CD14-positive monocyte (primary cell): ENCODE data around the gene OTUB1. TPM values are rescaled to one million over a fixed set of nuclear protein-coding genes. Genes with fewer than 3 reads are reported as not detected.

Experiments used
- DNase-seq, 3 donors: peaks; one replicate each; pipeline ENCODE4 v3.0.0-alpha.2; 2011 to 2022
- H2AFZ ChIP-seq: 2 replicates; pipeline ENCODE4 v1.6.0; 2012; ENCODE audit warnings: mild to moderate bottlenecking, low read depth, low read length, inconsistent platforms; ENCODE audit not compliant: insufficient read depth, poor library complexity, severe bottlenecking
- H3K27ac ChIP-seq, 2 donors: 1 replicate in 1 of 2; 2 replicates in 1 of 2; pipeline ENCODE4 v1.5.1; 2012 to 2013; ENCODE audit warnings: low read length in 2 of 2, control low read depth in 1 of 2, inconsistent platforms in 1 of 2, low read depth in 1 of 2, mild to moderate bottlenecking in 1 of 2
- H3K27me3 ChIP-seq, 2 donors: one replicate each; pipeline versions ENCODE4 v1.6.0 to v1.6.1; 2011 to 2013; ENCODE audit warnings: low read length in 2 of 2; ENCODE audit not compliant: control insufficient read depth in 2 of 2, insufficient read depth in 2 of 2
- H3K36me3 ChIP-seq, 2 donors: replicated peaks in 1 of 2; 1 replicate in 1 of 2; 2 replicates in 1 of 2; pipeline versions ENCODE4 v1.5.1 to v1.6.1; 2012 to 2013; ENCODE audit warnings: low read length in 2 of 2, control low read depth in 1 of 2, inconsistent platforms in 1 of 2, mild to moderate bottlenecking in 1 of 2; ENCODE audit not compliant: insufficient read depth in 2 of 2, control insufficient read depth in 1 of 2
- H3K4me1 ChIP-seq, 2 donors: 1 replicate in 1 of 2; 2 replicates in 1 of 2; pipeline versions ENCODE4 v1.5.1 to v1.6.1; 2012 to 2013; ENCODE audit warnings: low read length in 2 of 2, control low read depth in 1 of 2, inconsistent platforms in 1 of 2, mild to moderate bottlenecking in 1 of 2, moderate library complexity in 1 of 2; ENCODE audit not compliant: insufficient read depth in 2 of 2, control insufficient read depth in 1 of 2
- H3K4me2 ChIP-seq: replicated peaks from 2 replicates; pipeline ENCODE3; 2012; ENCODE audit warnings: low read length, moderate library complexity, mild to moderate bottlenecking; ENCODE audit not compliant: poor library complexity, severe bottlenecking; ENCODE audit errors: extremely low read depth
- H3K4me3 ChIP-seq, 3 experiments: fragments of 200-600 bp in 1 of 3; sonication (generic) in 1 of 3; replicated peaks in 1 of 3; 1 replicate in 2 of 3; 2 replicates in 1 of 3; pipeline ENCODE4 v1.5.1; 2011 to 2013; ENCODE audit warnings: low read length in 3 of 3, mild to moderate bottlenecking in 3 of 3, control low read depth in 2 of 3, low read depth in 2 of 3, inconsistent platforms in 1 of 3, moderate library complexity in 1 of 3
- H3K79me2 ChIP-seq: 2 replicates; pipeline ENCODE4 v1.6.0; 2012; ENCODE audit warnings: mild to moderate bottlenecking, control low read depth, inconsistent platforms, low read length, moderate library complexity; ENCODE audit not compliant: insufficient read depth
- H3K9ac ChIP-seq: 2 replicates; pipeline ENCODE4 v1.6.0; 2017; ENCODE audit warnings: low read length, mild to moderate bottlenecking; ENCODE audit not compliant: insufficient read depth, poor library complexity, severe bottlenecking
- H3K9me3 ChIP-seq, 2 donors: replicated peaks in 1 of 2; 1 replicate in 1 of 2; 2 replicates in 1 of 2; pipeline versions ENCODE4 v1.5.1 to v1.6.1; 2012 to 2013; ENCODE audit warnings: low read length in 2 of 2, control low read depth in 1 of 2; ENCODE audit not compliant: control insufficient read depth in 1 of 2, insufficient read depth in 1 of 2
- H4K20me1 ChIP-seq: 2 replicates; pipeline ENCODE4 v1.6.0; 2012; ENCODE audit warnings: mild to moderate bottlenecking, low read length, control low read depth, moderate library complexity; ENCODE audit not compliant: insufficient read depth
- H3K27ac Mint-ChIP-seq, 7 donors: one replicate each; pipeline ENCODE4 v1.8.0; 2020; ENCODE audit warnings: mild to moderate bottlenecking in 7 of 7, mixed read lengths in 7 of 7, moderate library complexity in 6 of 7, inconsistent platforms in 2 of 7
- H3K27me3 Mint-ChIP-seq, 3 donors: one replicate each; pipeline ENCODE4 v1.8.0; 2021 to 2022; ENCODE audit warnings: low read depth in 3 of 3, mild to moderate bottlenecking in 3 of 3, mixed read lengths in 3 of 3, moderate library complexity in 3 of 3, inconsistent platforms in 1 of 3
- H3K36me3 Mint-ChIP-seq, 2 donors: one replicate each; pipeline ENCODE4 v1.8.0; 2020; ENCODE audit warnings: mixed read lengths in 2 of 2, inconsistent platforms in 1 of 2, mild to moderate bottlenecking in 1 of 2
- H3K4me1 Mint-ChIP-seq: one replicate; pipeline ENCODE4 v1.8.0; 2020; ENCODE audit warnings: mild to moderate bottlenecking, mixed read lengths
- H3K4me3 Mint-ChIP-seq, 2 donors: one replicate each; pipeline ENCODE4 v1.8.0; 2020; ENCODE audit warnings: mild to moderate bottlenecking in 2 of 2, mixed read lengths in 2 of 2, moderate library complexity in 1 of 2
- H3K9me3 Mint-ChIP-seq, 7 donors: one replicate each; pipeline ENCODE4 v1.8.0; 2020 to 2022; ENCODE audit warnings: mixed read lengths in 7 of 7, mild to moderate bottlenecking in 6 of 7, moderate library complexity in 6 of 7, inconsistent platforms in 2 of 7
- WGBS: methylation state at CpG from one replicate; pipeline ENCODE4 v1.1.5; 2013; ENCODE audit warnings: missing lambda C conversion rate; ENCODE audit not compliant: insufficient coverage; 5-methylcytosine and 5-hydroxymethylcytosine counted together
- intact Hi-C, 2 donors: fragments of 100-400 bp; cut with micrococcal nuclease; formaldehyde crosslinking; loops; one replicate each; pipeline versions ENCODE4 v1.15.0 to v1.15.1; 2023
- polyA plus RNA-seq, 3 donors: library from polyadenylated mRNA; depleted of rRNA in 1 of 3; unstranded in 2 of 3; stranded (reverse) in 1 of 3; fragments of 300-500 nt in 2 of 3; fragments of >200 nt in 1 of 3; fragmentation: Illumina TruSeq in 2 of 3; gene quantifications; 1 replicate in 2 of 3; 2 replicates in 1 of 3; pipeline ENCODE4 v1.2.3, GENCODE V29; 2012 to 2021
- TF ChIP-seq, protein P1 (sequence below): fragments of 200-600 bp; IDR thresholded peaks from one replicate; pipeline ENCODE4 v1.8.0; 2022; ENCODE audit warnings: antibody characterized with exemption, mild to moderate bottlenecking

OTUB1 gene
- polyA plus RNA-seq, 3 donors: 131 to 170 (median 140) TPM

DNA sequence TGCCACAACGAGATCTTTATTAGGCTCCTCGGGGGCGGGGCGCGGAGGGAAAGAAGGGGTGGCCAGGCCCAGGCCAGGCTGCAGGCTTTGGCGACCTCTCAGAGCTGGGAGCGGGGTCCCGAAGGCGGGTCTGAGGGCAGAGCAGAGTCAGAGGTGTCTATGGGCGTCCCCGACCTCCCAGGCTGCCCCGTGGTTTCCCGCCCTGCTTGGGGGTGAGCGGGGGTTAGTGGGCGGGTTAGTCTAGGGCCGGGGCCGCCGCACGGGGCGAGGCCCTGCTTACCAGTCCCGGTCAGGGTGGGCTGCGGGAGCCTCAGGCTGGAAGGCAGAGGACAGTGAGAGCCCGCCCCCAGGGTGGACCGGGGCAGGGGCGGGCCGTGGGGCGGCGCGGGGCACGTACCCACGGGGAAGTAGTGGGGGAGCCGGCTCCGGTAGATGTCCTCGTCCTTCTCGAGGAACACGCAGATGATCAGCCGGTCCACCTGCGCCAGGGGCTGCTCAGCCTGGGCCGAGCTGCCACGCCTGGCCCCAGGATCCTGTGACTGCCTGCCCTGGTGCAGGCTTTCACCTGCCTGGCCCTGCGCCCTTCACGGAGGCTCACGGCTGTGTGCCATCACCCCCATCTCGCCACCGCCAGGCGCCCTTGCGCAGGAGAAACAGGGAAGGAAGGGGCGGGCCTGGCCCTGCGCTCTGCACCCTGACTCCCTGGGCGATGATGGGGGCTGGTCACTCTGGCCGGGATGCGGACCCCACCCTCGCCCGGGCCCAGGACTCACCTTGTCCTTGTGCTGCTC is 12.5 kb downstream of the OTUB1 start:
- H3K4me2 ChIP-seq: peak overlapping the region; percentile 81
- peaks cover 41 to 44% of the 10 kb centered on the region in 2 donors for H3K36me3 ChIP-seq
- peaks cover 64% of the 10 kb centered on the region for H4K20me1 ChIP-seq
- Mint-ChIP-seq H3K4me1 (peaks cover 43% of the 10 kb centered on the region), H3K9me3 (peaks cover 0 to 10% (median 3%) of the 10 kb centered on the region in 7 donors), H3K27me3 (peaks cover 35 to 51% (median 43%) of the 10 kb centered on the region in 3 donors), H3K36me3 (peaks cover 41 to 48% of the 10 kb centered on the region in 2 donors), H3K4me3 (peak overlapping the region; percentile 70 to 86), H3K27ac (no peak overlapping the region)
- H3K27ac ChIP-seq: no peak overlapping the region
- no peak overlapping the region for H2AFZ ChIP-seq
- intact Hi-C loops: no loop called here
- 26% methylated on average over 41 of the region's 54 CpGs for WGBS
- TF ChIP-seq, protein P1, sequence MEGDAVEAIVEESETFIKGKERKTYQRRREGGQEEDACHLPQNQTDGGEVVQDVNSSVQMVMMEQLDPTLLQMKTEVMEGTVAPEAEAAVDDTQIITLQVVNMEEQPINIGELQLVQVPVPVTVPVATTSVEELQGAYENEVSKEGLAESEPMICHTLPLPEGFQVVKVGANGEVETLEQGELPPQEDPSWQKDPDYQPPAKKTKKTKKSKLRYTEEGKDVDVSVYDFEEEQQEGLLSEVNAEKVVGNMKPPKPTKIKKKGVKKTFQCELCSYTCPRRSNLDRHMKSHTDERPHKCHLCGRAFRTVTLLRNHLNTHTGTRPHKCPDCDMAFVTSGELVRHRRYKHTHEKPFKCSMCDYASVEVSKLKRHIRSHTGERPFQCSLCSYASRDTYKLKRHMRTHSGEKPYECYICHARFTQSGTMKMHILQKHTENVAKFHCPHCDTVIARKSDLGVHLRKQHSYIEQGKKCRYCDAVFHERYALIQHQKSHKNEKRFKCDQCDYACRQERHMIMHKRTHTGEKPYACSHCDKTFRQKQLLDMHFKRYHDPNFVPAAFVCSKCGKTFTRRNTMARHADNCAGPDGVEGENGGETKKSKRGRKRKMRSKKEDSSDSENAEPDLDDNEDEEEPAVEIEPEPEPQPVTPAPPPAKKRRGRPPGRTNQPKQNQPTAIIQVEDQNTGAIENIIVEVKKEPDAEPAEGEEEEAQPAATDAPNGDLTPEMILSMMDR: no peak
- peaks cover 0 to 5% of the 10 kb centered on the region in 2 donors for H3K9me3 ChIP-seq
- H3K9ac ChIP-seq: peak overlapping the region; percentile 32
- peak overlapping the region; percentile 19 to 68 (median 23) for H3K4me3 ChIP-seq
- DNase-seq: peak in 2 of 3 donors; percentile 28 to 34
- H3K4me1 ChIP-seq: peaks cover 41 to 58% of the 10 kb centered on the region in 2 donors
- H3K79me2 ChIP-seq: no peaks in the 10 kb centered on the region
- peaks cover 15 to 42% of the 10 kb centered on the region in 2 donors for H3K27me3 ChIP-seq

DNA sequence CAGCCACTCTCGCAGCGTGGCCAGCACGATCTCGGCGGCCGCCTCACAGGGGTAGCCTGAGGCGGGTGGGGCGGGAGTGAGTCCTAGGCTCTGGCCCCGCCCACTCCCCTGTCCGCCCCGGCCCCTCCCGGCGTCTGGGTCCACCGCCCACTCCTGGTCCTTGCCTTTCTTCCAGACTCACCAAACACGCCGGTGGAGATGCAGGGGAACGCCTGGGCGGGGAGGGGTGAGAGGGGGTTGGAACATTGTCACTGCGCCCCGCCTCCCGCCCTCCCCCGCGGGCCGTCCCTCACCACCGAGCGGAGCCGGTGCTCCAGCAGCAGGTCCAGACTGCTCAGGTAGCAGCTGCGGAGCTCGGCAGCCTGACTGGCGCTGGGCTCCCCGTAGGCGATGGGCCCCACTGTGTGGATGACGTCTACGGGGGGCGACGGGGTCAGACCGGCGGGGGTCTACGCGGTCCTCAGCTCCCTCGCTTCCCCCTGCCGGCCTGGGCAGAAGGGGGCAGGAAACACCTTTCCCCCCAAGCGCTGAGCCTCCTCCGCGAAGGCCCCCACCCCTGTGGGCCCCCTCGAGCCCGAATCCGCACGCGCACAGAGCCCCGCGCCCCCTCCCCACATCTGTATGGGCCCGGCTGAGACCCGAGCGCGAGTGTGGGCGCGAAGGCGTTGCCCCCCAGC is 13.2 kb downstream of the OTUB1 start:
- H3K36me3 ChIP-seq: peaks cover 38 to 41% of the 10 kb centered on the region in 2 donors
- peak overlapping the region; percentile 32 for H3K9ac ChIP-seq
- H4K20me1 ChIP-seq: peaks cover 57% of the 10 kb centered on the region
- peaks cover 0 to 10% (median 3%) of the 10 kb centered on the region in 7 donors for H3K9me3 Mint-ChIP-seq
- H2AFZ ChIP-seq: no peak overlapping the region
- under 1% methylated on average over 35 of the region's 59 CpGs for WGBS
- intact Hi-C loops: loop anchor here (2.0 kb wide), 1 partner anchor 149 kb away; no protein-coding TSS in a partner anchor
- H3K27me3 Mint-ChIP-seq: peaks cover 39 to 58% (median 49%) of the 10 kb centered on the region in 3 donors
- H3K79me2 ChIP-seq: no peaks in the 10 kb centered on the region
- H3K36me3 Mint-ChIP-seq: peaks cover 35 to 40% of the 10 kb centered on the region in 2 donors
- H3K27ac ChIP-seq: no peak overlapping the region
- H3K4me2 ChIP-seq: peak overlapping the region; percentile 81
- TF ChIP-seq, protein P1: no peak
- H3K4me1 Mint-ChIP-seq: peaks cover 40% of the 10 kb centered on the region
- peaks cover 37 to 51% of the 10 kb centered on the region in 2 donors for H3K4me1 ChIP-seq
- H3K4me3 Mint-ChIP-seq: peak overlapping the region; percentile 70 to 86
- peaks cover 0 to 5% of the 10 kb centered on the region in 2 donors for H3K9me3 ChIP-seq
- no peak overlapping the region for H3K27ac Mint-ChIP-seq
- DNase-seq: peak; percentile 18 to 25 (median 21)
- peaks cover 15 to 50% of the 10 kb centered on the region in 2 donors for H3K27me3 ChIP-seq
- H3K4me3 ChIP-seq: peak overlapping the region; percentile 19 to 68 (median 23)
